Keratinocyte (primary cell): ENCODE data around the gene BID. TPM values are rescaled to one million over a fixed set of nuclear protein-coding genes. Genes with fewer than 3 reads are reported as not detected.

Source experiments
- DNase-seq: peaks from one replicate; pipeline ENCODE4 v3.0.0-alpha.2; 2011; ENCODE audit warnings: low read depth, missing footprints, low spot score
- FAIRE-seq: peaks from 2 replicates; lab custom pipeline; 2011; peaks lifted over from hg19 to GRCh38; lab: Jason Lieb, UNC
- H2AFZ ChIP-seq: 2 replicates; pipeline ENCODE4 v1.6.0; 2012; ENCODE audit warnings: low read length, control low read depth, inconsistent platforms; ENCODE audit not compliant: control insufficient read depth
- H3K27ac ChIP-seq: 2 replicates; pipeline ENCODE4 v1.5.1; 2011; ENCODE audit warnings: low read length; ENCODE audit not compliant: control insufficient read depth, insufficient read depth
- H3K27me3 ChIP-seq: 3 replicates; pipeline ENCODE4 v1.6.0; 2011; ENCODE audit warnings: low read length; ENCODE audit not compliant: control insufficient read depth, insufficient read depth; ENCODE audit errors: extremely low read depth
- H3K36me3 ChIP-seq, 2 experiments: 2 replicates in 1 of 2; 3 replicates in 1 of 2; pipeline ENCODE4 v1.5.1; 2011; ENCODE audit warnings: low read length in 2 of 2, mild to moderate bottlenecking in 1 of 2; ENCODE audit not compliant: control insufficient read depth in 2 of 2, insufficient read depth in 2 of 2; ENCODE audit errors: extremely low read depth in 1 of 2
- H3K4me1 ChIP-seq: 3 replicates; pipeline ENCODE4 v1.5.1; 2011; ENCODE audit warnings: low read length; ENCODE audit not compliant: control insufficient read depth, insufficient read depth; ENCODE audit errors: extremely low read depth
- H3K4me2 ChIP-seq: 3 replicates; pipeline ENCODE4 v1.6.0; 2011; ENCODE audit warnings: low read depth, low read length; ENCODE audit not compliant: control insufficient read depth, insufficient read depth; ENCODE audit errors: extremely low read depth
- H3K4me3 ChIP-seq, 3 experiments: fragments of 200-600 bp in 1 of 3; sonication (generic) in 1 of 3; 2 replicates in 2 of 3; 3 replicates in 1 of 3; pipeline ENCODE4 v1.5.1; 2011 to 2016; ENCODE audit warnings: low read length in 3 of 3, mild to moderate bottlenecking in 3 of 3, control low read depth in 2 of 3, inconsistent platforms in 1 of 3, low read depth in 1 of 3, mixed read lengths in 1 of 3, mixed run types in 1 of 3, moderate library complexity in 1 of 3; ENCODE audit not compliant: control insufficient read depth in 2 of 3, insufficient read depth in 2 of 3; ENCODE audit errors: extremely low read depth in 1 of 3
- H3K79me2 ChIP-seq: 2 replicates; pipeline ENCODE4 v1.6.0; 2012; ENCODE audit warnings: low read length; ENCODE audit not compliant: control insufficient read depth, insufficient read depth
- H3K9ac ChIP-seq: 3 replicates; pipeline ENCODE4 v1.6.0; 2011; ENCODE audit warnings: low read length; ENCODE audit not compliant: control insufficient read depth, insufficient read depth; ENCODE audit errors: extremely low read depth
- H3K9me1 ChIP-seq: 3 replicates; pipeline ENCODE4 v1.6.0; 2011; ENCODE audit warnings: low read length; ENCODE audit not compliant: control insufficient read depth, insufficient read depth; ENCODE audit errors: extremely low read depth
- H3K9me3 ChIP-seq: 2 replicates; pipeline ENCODE4 v1.5.1; 2012; ENCODE audit warnings: low read depth, low read length; ENCODE audit not compliant: control insufficient read depth
- H4K20me1 ChIP-seq: 3 replicates; pipeline ENCODE4 v1.6.0; 2011; ENCODE audit warnings: low read length; ENCODE audit not compliant: control insufficient read depth, insufficient read depth; ENCODE audit errors: extremely low read depth
- CTCF ChIP-seq, 3 experiments: IDR thresholded peaks in 1 of 3; conservative IDR thresholded peaks in 1 of 3; optimal IDR thresholded peaks in 1 of 3; 2 replicates in 2 of 3; 3 replicates in 1 of 3; pipeline versions ENCODE3 to v1.5.1; 2011; ENCODE audit warnings: low read length in 3 of 3, mild to moderate bottlenecking in 3 of 3, moderate library complexity in 2 of 3, control low read depth in 1 of 3, inconsistent platforms in 1 of 3; ENCODE audit not compliant: insufficient read depth in 2 of 3; ENCODE audit errors: extremely low read depth in 1 of 3
- EZH2 ChIP-seq: IDR thresholded peaks from one replicate; pipeline ENCODE4 v1.6.1; 2012; ENCODE audit warnings: inconsistent platforms, mild to moderate bottlenecking, low read length, moderate library complexity
- dilution Hi-C: fragments of 300-500 bp; cut with MboI; formaldehyde crosslinking; loops from one replicate; pipeline ENCODE4 v1.7.0; 2020; ENCODE audit warnings: low sequenced_read_pairs; ENCODE audit not compliant: extremely low pct_ligation_motif_present
- polyA plus RNA-seq, 5 experiments: library from polyadenylated mRNA; depleted of rRNA in 3 of 5; stranded (reverse) in 3 of 5; stranded (forward) in 1 of 5; unstranded in 1 of 5; fragments of >200 nt; gene quantifications; 1 replicate in 1 of 5; 2 replicates in 3 of 5; 3 replicates in 1 of 5; pipeline versions ENCODE4 v1.2.1 to v1.2.3, GENCODE V29; 2011 to 2012; ENCODE audit warnings: missing spikeins in 2 of 5, low read depth in 1 of 5, low replicate concordance in 1 of 5

Gene BID
- polyA plus RNA-seq, 1 donor (not counting 4 experiments of a cell fraction or from before 2014, with no cell fraction given), result 46.0 TPM

GRCh38 chr22:17807578-17808410, 33.5 kb upstream of the BID start:
- H3K36me3 ChIP-seq, result peaks cover 29 to 40% of the 10 kb centered on the region in 2 experiments
- H3K4me3 ChIP-seq, result no peak overlapping the region
- no peak for DNase-seq
- H3K9me1 ChIP-seq, result peaks cover 2% of the 10 kb centered on the region
- H3K79me2 ChIP-seq, result no peaks in the 10 kb centered on the region
- dilution Hi-C loops, result no loop called here
- TF ChIP-seq EZH2 (no peak), CTCF (optimal IDR thresholded peaks at IDR 0.05 in 1 of 3, IDR thresholded peaks at IDR 0.05 in 1 of 3, conservative IDR thresholded peaks at IDR 0.05 in 1 of 3; ENCODE audit: extremely low read depth in 1 of 3, insufficient read depth in 2 of 3, low read length in 3 of 3) (no peak)
- H3K9ac ChIP-seq, result no peak overlapping the region
- peaks cover 17% of the 10 kb centered on the region for H3K4me1 ChIP-seq
- no peak for FAIRE-seq
- no peaks in the 10 kb centered on the region for H3K9me3 ChIP-seq
- no peak overlapping the region for H3K4me2 ChIP-seq
- no peaks in the 10 kb centered on the region for H3K27me3 ChIP-seq
- H2AFZ ChIP-seq, result no peak overlapping the region
- no peak overlapping the region for H3K27ac ChIP-seq
- no peaks in the 10 kb centered on the region for H4K20me1 ChIP-seq

- no peak overlapping the region for H3K9ac ChIP-seq
- no peaks in the 10 kb centered on the region for H3K27me3 ChIP-seq
- H3K36me3 ChIP-seq, result peaks cover 29 to 38% of the 10 kb centered on the region in 2 experiments
- dilution Hi-C loops, result no loop called here
- FAIRE-seq (no peak), DNase-seq (no peak)
- no peaks in the 10 kb centered on the region for H3K9me3 ChIP-seq
- H2AFZ ChIP-seq, result no peak overlapping the region
- H3K79me2 ChIP-seq, result no peaks in the 10 kb centered on the region
- TF ChIP-seq EZH2, result no peak
- TF ChIP-seq CTCF (optimal IDR thresholded peaks at IDR 0.05 in 1 of 3, IDR thresholded peaks at IDR 0.05 in 1 of 3, conservative IDR thresholded peaks at IDR 0.05 in 1 of 3; ENCODE audit: extremely low read depth in 1 of 3, insufficient read depth in 2 of 3, low read length in 3 of 3), result no peak
- H3K4me3 ChIP-seq, result no peak overlapping the region
- H4K20me1 ChIP-seq, result no peaks in the 10 kb centered on the region
- peaks cover 2% of the 10 kb centered on the region for H3K9me1 ChIP-seq
- no peak overlapping the region for H3K4me2 ChIP-seq
- H3K4me1 ChIP-seq, result peaks cover 17% of the 10 kb centered on the region
- no peak overlapping the region for H3K27ac ChIP-seq
Measured at GRCh38 chr22:17807086-17807485, 32.8 kb upstream of the BID start.
